ENCODE data around the gene ALDOC.
"Not testable (repeated sequence)": the region's sequence is repeated elsewhere in the genome, so short reads cannot be mapped to it uniquely, and the experiment has no call there.

Gene ALDOC

GRCh38 chr17:28580959-28581358, 4.3 kb upstream of the ALDOC start:
- no peaks in the 10 kb centered on the region for H3K79me2 ChIP-seq (ENCODE audit: insufficient read depth, low read depth)
- peaks cover 14% of the 10 kb centered on the region; the same call in 1 of the 2 replicates for H3K36me3 ChIP-seq (ENCODE audit: insufficient read depth)
- H3K27me3 ChIP-seq (ENCODE audit: insufficient read depth, low read depth), result no peaks in the 10 kb centered on the region
- H3K4me2 ChIP-seq, result no peak overlapping the region
- no peak overlapping the region for H3K9ac ChIP-seq
- no peak overlapping the region for H3K4me3 ChIP-seq (IDR thresholded peaks at IDR 0.05; ENCODE audit: insufficient read depth, low read depth, low read length)
- H2AFZ ChIP-seq (ENCODE audit: low read depth), result no peak overlapping the region
- TF ChIP-seq CTCF (conservative IDR thresholded peaks at IDR 0.05; ENCODE audit: low read depth, low read length), result no peak
- peaks cover 9% of the 10 kb centered on the region for H3K4me1 ChIP-seq (ENCODE audit: low read depth, poor library complexity, severe bottlenecking)
- H3K27ac ChIP-seq, result no peak overlapping the region; the same call in 1 of the 2 replicates
- H4K20me1 ChIP-seq (ENCODE audit: insufficient read depth), result no peaks in the 10 kb centered on the region

GRCh38 chr17:28579526-28579925, 2.8 kb upstream of the ALDOC start:
- H3K9ac ChIP-seq, result no peak overlapping the region
- no peaks in the 10 kb centered on the region for H4K20me1 ChIP-seq (ENCODE audit: insufficient read depth)
- H3K4me3 ChIP-seq (IDR thresholded peaks at IDR 0.05; ENCODE audit: insufficient read depth, low read depth, low read length), result no peak overlapping the region
- H3K27me3 ChIP-seq (ENCODE audit: insufficient read depth, low read depth), result no peaks in the 10 kb centered on the region
- peaks cover 8% of the 10 kb centered on the region; the same call in 1 of the 2 replicates for H3K36me3 ChIP-seq (ENCODE audit: insufficient read depth)
- no peak overlapping the region for H2AFZ ChIP-seq (ENCODE audit: low read depth)
- no peak overlapping the region for H3K27ac ChIP-seq
- H3K4me1 ChIP-seq (ENCODE audit: low read depth, poor library complexity, severe bottlenecking), result peaks cover 9% of the 10 kb centered on the region
- no peaks in the 10 kb centered on the region for H3K79me2 ChIP-seq (ENCODE audit: insufficient read depth, low read depth)
- TF ChIP-seq CTCF (conservative IDR thresholded peaks at IDR 0.05; ENCODE audit: low read depth, low read length), result no peak
- no peak overlapping the region for H3K4me2 ChIP-seq

- no peak overlapping the region for H3K9ac ChIP-seq
- H3K4me1 ChIP-seq (ENCODE audit: low read depth, poor library complexity, severe bottlenecking), result peaks cover 9% of the 10 kb centered on the region
- TF ChIP-seq CTCF (conservative IDR thresholded peaks at IDR 0.05; ENCODE audit: low read depth, low read length), result no peak
- H3K36me3 ChIP-seq (ENCODE audit: insufficient read depth), result peaks cover 5% of the 10 kb centered on the region; the same call in 1 of the 2 replicates
- no peak overlapping the region for H2AFZ ChIP-seq (ENCODE audit: low read depth)
- H3K4me3 ChIP-seq (IDR thresholded peaks at IDR 0.05; ENCODE audit: insufficient read depth, low read depth, low read length), result no peak overlapping the region
- H3K4me2 ChIP-seq, result no peak overlapping the region
- no peaks in the 10 kb centered on the region for H3K27me3 ChIP-seq (ENCODE audit: insufficient read depth, low read depth)
- H3K27ac ChIP-seq, result no peak overlapping the region
- no peaks in the 10 kb centered on the region for H4K20me1 ChIP-seq (ENCODE audit: insufficient read depth)
- H3K79me2 ChIP-seq (ENCODE audit: insufficient read depth, low read depth), result no peaks in the 10 kb centered on the region
Measured at GRCh38 chr17:28578246-28579195, 1.8 kb upstream of the ALDOC start.

- Histone ChIP-seq H4K20me1 (ENCODE audit: insufficient read depth) (no peaks in the 10 kb centered on the region), H3K79me2 (ENCODE audit: insufficient read depth, low read depth) (no peaks in the 10 kb centered on the region), H3K27me3 (ENCODE audit: insufficient read depth, low read depth) (no peaks in the 10 kb centered on the region), H3K4me1 (ENCODE audit: low read depth, poor library complexity, severe bottlenecking) (peaks cover 9% of the 10 kb centered on the region), H3K27ac (peak overlapping the region; percentile 41), H3K4me3 (IDR thresholded peaks at IDR 0.05; ENCODE audit: insufficient read depth, low read depth, low read length) (no peak overlapping the region), H3K4me2 (peak overlapping the region; percentile 74), H3K36me3 (ENCODE audit: insufficient read depth) (no peaks in the 10 kb centered on the region; the same call in 1 of the 2 replicates), H2AFZ (ENCODE audit: low read depth) (peak overlapping the region; percentile 42; the same call in 1 of the 2 replicates), H3K9ac (no peak overlapping the region)
- no peak for TF ChIP-seq CTCF (conservative IDR thresholded peaks at IDR 0.05; ENCODE audit: low read depth, low read length)
Measured at GRCh38 chr17:28577466-28577824, 750 bp upstream of the ALDOC start.

GRCh38 chr17:28576016-28576415, 679 bp downstream of the ALDOC start:
- not testable (repeated sequence) for H4K20me1 ChIP-seq (ENCODE audit: insufficient read depth); H3K27me3 ChIP-seq (ENCODE audit: insufficient read depth, low read depth); H3K79me2 ChIP-seq (ENCODE audit: insufficient read depth, low read depth); H3K4me3 ChIP-seq (IDR thresholded peaks at IDR 0.05; ENCODE audit: insufficient read depth, low read depth, low read length); H3K27ac ChIP-seq; H3K9ac ChIP-seq; H2AFZ ChIP-seq (ENCODE audit: low read depth); H3K4me2 ChIP-seq; H3K36me3 ChIP-seq (ENCODE audit: insufficient read depth)
- peaks cover 16% of the 10 kb centered on the region for H3K4me1 ChIP-seq (ENCODE audit: low read depth, poor library complexity, severe bottlenecking)

All from KMS-11 (cell line).